GM12801 (cell line): ENCODE measurements around the gene CALML4.

Experiments
- TF ChIP-seq, protein P1 (sequence below): IDR thresholded peaks from one replicate; pipeline ENCODE4 v1.5.1; 2011; ENCODE audit warnings: control low read depth; ENCODE audit not compliant: insufficient read length; ENCODE audit errors: extremely low read depth

CALML4 gene

DNA sequence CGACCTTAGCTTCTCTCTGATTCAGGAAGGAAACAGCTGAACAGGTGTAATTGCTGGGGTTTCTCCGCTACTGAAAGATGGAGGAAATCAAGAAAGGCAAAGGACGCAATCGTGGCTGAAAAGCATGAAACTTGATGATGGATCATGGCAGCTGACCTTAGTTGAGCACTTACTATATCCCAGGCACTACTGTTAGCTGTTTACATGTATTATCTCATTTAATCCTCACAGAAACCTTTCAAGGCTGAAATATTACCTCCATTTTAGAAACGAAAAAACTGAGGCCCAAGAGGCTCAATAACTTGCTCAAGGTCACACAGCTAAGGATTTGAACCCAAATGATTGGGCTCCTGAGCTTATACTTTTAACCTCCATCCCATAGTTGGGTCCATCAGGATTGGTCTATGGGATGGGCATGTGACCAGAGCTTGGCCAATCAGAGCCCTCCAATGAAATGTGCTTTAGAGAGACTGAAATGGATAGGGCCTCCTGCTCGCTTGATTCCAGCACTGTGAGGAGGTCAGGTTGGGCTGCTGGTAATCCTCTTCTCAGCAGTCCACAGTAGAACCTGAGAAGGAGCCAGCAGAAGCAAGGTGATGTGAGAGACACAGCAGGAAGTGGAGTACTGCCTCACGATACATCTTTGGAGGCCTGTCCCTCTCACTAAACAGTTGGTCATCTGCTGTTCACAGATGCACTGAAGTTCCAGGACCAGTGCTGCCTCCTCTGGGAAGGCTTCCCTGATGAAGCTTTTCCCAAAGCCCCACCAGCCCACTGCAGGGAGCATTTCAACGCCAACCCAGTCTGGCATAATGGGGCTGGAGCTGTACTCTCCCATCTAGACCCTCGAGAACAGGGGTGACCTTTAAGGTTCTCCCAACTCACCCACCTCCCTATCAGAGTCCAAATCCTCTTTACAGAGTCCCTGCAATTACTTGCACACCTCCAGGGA lies 14.0 kb upstream of the CALML4 start:
- TF ChIP-seq, protein P1, sequence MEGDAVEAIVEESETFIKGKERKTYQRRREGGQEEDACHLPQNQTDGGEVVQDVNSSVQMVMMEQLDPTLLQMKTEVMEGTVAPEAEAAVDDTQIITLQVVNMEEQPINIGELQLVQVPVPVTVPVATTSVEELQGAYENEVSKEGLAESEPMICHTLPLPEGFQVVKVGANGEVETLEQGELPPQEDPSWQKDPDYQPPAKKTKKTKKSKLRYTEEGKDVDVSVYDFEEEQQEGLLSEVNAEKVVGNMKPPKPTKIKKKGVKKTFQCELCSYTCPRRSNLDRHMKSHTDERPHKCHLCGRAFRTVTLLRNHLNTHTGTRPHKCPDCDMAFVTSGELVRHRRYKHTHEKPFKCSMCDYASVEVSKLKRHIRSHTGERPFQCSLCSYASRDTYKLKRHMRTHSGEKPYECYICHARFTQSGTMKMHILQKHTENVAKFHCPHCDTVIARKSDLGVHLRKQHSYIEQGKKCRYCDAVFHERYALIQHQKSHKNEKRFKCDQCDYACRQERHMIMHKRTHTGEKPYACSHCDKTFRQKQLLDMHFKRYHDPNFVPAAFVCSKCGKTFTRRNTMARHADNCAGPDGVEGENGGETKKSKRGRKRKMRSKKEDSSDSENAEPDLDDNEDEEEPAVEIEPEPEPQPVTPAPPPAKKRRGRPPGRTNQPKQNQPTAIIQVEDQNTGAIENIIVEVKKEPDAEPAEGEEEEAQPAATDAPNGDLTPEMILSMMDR: no peak

DNA sequence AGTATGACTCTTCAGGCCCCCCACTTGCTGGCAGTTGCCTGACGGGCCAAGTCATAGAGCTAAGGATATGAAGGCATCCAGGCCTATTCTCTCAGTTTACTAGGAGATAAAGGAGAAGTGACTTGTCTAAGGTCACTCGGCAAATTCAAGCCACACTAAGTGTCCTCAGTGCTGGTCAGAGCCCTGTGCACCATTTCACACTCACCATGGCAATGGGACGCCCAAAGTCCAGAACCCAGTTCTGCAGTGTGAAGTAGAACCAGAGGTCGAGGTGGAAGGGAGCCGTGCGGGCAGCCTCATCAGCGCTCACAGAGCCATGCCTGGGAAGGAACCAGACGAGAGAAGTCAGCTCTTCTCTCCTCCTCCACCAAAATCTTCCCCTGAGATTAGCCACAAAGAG lies 13.2 kb upstream of the CALML4 start:
- TF ChIP-seq, protein P1: no peak

DNA sequence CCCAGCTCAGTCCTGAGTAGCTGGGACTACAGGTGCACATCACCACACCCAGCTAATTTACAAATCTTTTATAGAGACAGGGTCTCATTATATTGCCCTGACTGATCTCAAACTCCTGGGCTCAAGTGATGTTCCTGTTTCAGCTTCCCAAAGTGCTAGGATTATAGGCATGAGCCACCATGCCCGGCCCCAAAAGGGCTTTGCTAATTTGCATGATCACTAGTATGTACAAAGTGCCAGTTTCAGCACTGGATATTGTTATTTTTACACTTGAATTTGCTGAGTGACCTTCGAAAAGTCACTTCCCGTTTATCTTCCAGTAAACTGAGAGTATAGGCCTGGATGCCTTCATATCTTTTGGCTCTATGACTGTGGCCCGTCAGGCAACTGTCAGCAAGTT lies 12.2 kb upstream of the CALML4 start:
- TF ChIP-seq, protein P1: no peak

DNA sequence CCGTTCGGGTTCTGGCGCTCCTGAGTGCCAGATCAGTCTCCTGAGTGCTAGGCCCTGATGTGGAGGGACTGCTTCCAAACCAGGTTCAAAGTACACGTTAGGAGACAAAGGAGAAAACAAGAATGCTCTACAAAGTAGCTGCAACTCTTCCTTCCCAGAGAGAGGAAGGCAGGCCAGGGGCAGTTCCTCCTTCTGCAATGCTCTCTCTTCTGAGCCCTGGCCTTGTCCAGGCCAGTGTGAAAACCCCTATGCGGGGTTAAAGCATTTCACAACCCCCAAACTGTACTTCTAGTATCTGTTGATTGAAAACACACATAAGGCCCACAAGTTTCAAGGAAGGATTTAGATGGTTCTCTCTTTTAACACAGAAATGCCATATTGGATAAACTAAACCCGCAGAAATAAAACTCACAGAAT lies 9.7 kb upstream of the CALML4 start:
- TF ChIP-seq, protein P1: no peak

DNA sequence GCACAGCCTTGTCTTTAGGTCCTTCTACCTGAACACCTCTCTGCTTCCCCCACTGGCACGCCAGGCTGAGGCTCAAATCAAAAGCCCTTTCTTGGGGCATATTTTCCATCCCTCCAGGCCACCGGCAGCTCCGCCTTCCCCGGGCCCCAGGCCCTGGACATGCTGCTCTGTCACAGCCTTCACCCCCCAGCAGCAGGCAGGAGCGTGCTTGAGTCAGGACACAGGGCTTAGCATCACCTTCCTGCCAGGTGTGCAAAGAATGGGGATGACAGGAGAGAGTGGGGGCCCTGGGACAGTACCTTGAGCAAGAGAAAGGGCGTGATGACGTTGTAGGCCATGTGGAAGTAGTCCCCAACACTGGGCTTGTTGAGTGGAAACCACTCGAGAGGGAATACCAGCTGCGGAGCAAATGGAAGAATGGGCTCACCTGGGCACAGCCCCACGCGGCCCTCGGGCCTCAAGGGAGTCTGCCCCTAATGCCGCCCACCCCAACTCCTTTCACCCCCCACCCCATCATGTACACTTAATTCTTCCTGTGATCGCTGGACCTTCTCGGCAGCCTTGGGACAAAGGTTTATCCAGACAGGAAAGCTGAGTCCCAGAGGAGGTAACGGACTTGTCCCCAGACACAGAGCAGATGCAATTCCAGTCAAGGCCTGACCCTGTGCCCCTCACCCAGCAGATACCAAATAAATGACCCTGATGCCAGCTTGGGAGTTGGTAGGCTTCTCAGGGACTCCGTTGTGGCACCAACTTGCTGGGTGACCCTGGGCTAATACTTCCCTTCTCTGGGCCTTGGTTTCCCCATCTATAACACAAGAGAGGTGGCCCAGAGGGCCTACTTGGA lies 9.1 kb upstream of the CALML4 start:
- TF ChIP-seq, protein P1: no peak

DNA sequence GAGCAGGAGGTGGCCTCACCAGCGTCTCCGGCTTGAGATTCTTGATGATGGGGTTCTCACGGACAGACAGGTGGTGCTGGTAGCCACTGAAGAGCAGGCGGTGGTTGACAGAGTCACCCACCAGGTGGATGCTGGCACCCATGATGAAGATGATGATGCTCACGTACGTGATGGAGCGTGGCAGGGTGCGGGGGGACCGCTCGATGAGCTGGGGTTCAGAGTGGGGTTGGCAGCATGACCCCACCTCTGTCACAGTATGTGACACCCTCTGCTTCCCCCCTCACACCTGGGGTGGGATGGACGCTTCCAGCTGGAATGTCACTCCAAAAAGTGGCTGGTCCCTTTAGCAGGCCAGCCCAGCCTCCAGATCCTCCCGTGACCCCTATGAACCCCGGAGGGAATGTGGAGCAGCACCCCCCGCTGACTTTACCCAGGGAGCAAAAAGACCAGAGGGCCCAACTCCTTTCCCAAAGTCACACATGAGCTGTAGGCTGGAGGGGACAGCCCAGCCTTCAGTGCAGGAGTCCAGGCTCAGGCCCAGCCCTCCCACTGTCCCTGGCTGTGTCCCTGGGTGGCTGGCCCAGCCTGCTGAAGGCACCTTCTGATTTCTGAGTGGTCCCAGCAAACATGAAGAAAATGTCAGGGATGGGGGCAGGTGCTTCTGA lies 6.7 kb upstream of the CALML4 start:
- TF ChIP-seq, protein P1: no peak
